GM21737 (cell line): ENCODE results near the gene MITF.

Source experiments
- ATAC-seq: cut with Tn5 transposase; IDR thresholded peaks from one replicate; pipeline ENCODE4 v1.9.1; 2021; ENCODE audit warnings: mild to moderate bottlenecking, moderate library complexity; ENCODE audit not compliant: unreplicated experiment

Gene MITF

GRCh38 chr3:69739204-69740102 lies at the start of gene MITF:
TSS of gene MITF (plus strand) at chr3:69739464. CDS start at chr3:69739598, 134 bp downstream.
- ATAC-seq = peak; percentile 100

- no peak for ATAC-seq
These were observed 47.4 kb upstream of the MITF start for GRCh38 chr3:69691860-69692259.

- ATAC-seq = no peak
These were observed 46.5 kb upstream of the MITF start for GRCh38 chr3:69692761-69693160.

GRCh38 chr3:69695443-69695842 lies 43.8 kb upstream of the MITF start:
- ATAC-seq = no peak

GRCh38 chr3:69695933-69696332 lies 43.3 kb upstream of the MITF start:
- ATAC-seq = no peak

- no peak for ATAC-seq
These were observed 42.9 kb upstream of the MITF start for GRCh38 chr3:69696367-69696766.

- no peak for ATAC-seq
These were observed 41.9 kb upstream of the MITF start for GRCh38 chr3:69697381-69697780.

GRCh38 chr3:69698728-69699127 lies 40.5 kb upstream of the MITF start:
- no peak for ATAC-seq

GRCh38 chr3:69699183-69699582 lies 40.1 kb upstream of the MITF start:
- ATAC-seq = no peak

GRCh38 chr3:69700949-69701348 lies 38.3 kb upstream of the MITF start:
- ATAC-seq = no peak

- ATAC-seq = no peak
These were observed 28.9 kb upstream of the MITF start for GRCh38 chr3:69710153-69710977.

GRCh38 chr3:69712269-69712668 lies 27.0 kb upstream of the MITF start:
- no peak for ATAC-seq

GRCh38 chr3:69712933-69713332 lies 26.3 kb upstream of the MITF start:
- ATAC-seq = no peak

GRCh38 chr3:69715204-69715603 lies 24.1 kb upstream of the MITF start:
- ATAC-seq = no peak

- no peak for ATAC-seq
These were observed 23.1 kb upstream of the MITF start for GRCh38 chr3:69716119-69716518.

GRCh38 chr3:69718866-69719586 lies 20.2 kb upstream of the MITF start:
- no peak for ATAC-seq

GRCh38 chr3:69719587-69720122 lies 19.6 kb upstream of the MITF start:
- ATAC-seq = no peak

GRCh38 chr3:69720824-69721223 lies 18.4 kb upstream of the MITF start:
- ATAC-seq = no peak

GRCh38 chr3:69723389-69723788 lies 15.9 kb upstream of the MITF start:
- ATAC-seq = no peak

GRCh38 chr3:69724722-69725435 lies 14.4 kb upstream of the MITF start:
- ATAC-seq = no peak
